DMS53 treated with DMSO at 0.1 percent for 48 hours (cell line): Measurements from ENCODE around the gene SPATS2.

Experiments
- DNase-seq: peaks from one replicate; lab custom pipeline; 2025; ENCODE audit not compliant: unreplicated experiment; lab: John Stamatoyannopoulos, UW

The SPATS2 gene

DNA sequence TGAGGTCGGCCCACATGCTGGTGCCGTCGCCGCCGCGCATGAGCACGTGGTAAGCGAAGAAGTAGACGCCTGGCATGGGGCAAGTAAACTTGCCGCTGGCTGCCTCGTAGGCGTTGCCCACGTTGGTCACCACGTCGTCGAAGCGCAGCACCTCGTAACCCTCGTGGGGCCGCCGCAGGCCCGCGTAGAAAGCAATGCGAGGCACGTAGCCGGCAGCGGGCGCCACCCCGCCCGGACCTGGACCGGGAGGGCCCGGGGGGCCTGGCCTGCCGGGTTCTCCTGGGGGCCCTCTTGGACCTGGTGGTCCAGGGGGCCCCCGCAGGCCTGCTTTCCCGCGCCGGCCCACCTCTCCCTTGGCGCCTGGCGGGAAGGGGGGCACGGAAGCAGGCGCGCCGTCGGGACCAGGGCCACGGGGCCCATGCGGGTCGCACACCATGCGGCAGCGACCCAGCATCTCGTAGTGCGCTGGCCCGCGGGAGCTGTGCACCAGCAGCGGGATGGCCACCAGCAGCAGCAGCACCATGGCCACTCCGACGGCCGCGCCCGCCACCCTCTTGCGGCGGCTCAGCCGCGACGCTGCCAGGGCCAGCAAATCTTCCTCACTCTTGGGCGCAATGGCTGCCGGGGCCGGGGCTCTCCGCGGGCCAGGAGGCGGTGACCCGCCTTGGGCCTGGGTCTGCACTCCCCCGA, 31.2 kb upstream of the SPATS2 start:
- no peak for DNase-seq

DNA sequence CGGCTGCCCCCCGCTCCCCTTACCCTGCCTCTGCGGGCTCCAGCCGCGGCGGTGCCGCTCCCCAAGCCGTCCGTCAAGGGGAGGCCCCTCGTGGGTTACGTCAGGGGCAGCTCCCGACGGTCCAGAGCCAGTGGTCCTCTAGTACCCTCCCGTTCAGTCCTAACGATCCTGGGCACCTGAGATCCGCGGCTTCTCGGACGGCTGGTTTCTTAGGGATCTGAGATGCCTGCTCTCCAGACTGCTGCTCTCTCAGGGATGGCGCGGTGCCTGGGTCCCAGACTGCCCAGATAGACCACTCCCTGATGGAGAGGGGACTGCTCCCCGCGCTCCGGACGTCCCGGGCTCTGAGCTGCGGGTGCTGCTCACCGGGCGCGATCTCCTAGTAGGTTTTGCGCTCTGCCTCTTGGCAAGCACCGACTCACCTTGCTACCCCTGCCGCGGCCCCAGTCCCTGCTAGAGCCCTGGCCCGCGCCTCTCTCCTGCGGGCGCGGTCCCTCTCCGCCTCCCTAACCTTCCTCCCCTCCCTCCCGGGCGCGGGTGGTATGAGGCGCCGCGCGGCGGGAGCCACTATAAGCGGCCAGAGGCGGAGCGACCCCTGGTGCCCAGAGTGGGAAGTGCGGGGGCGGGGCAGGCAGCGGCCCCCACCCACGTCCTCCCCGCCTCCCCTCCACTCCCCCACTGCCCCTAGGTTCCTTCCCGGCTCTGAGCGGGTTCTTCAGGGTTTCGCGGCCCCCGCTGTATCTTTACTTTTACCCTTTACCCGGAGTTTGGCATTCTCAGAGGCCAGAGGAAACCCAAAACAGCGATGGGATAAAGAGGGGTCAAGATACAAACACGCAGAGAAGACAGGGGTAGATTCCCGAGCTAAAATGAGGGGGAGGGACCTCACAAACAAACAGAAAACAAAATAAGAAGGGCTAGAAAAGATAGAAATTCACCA, 30.3 kb upstream of the SPATS2 start, which contains the start of gene C1QL4:
Gene C1QL4, minus strand, starts transcription at position 544 of the 940 bp plus-strand sequence. CDS start 711 bp downstream, outside the sequence.
- peak; percentile 45 for DNase-seq

DNA sequence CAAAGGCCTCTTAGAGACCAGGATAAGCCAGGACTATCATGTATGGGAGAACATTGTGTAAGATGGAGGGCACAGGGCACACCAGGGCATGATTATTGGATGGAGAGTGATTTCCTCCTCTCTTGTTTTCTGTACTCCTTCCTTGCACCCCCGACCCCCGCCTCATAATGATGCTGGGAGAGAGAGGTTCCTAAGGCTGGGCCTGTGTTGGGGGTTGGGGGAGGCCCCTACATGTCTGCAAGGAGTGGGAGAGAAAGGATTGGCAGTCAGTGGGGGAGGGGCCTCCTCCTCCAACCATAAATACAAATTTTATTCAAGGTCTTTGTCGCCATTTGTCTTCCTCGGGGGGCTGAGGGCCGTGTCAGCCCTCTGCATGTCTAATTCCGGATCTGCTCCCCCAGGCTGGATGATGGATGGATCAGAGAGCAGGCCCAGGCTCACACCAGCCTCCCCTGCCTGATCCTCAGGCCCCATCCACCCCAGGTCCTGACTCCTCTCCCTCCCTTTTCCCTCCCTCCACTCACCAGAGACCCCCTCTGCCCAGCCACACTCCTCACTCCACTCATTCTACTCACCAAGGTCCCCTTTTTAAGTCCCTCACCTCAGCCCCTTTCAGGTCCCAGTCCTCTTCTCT, 28.3 kb upstream of the SPATS2 start:
- DNase-seq = no peak

DNA sequence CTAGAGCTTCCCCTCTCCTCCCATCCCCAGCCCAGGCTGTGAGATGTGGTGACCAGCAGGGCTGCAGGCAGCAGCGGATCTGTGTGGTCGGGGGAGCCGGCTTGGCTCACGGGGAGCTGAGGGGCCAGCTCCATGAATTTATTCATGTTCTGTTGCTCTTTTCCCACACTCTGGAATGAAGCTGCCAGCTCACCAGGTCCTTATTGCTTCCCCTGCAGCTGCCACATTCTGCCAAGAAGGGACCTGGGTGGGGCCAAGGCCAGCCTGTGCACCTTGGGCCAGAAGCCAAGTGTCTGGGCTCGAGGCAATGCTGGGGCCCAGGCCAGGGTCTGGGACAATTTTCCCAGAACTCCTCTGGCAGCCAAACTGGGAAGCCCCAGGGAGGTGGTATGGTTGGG, 27.8 kb upstream of the SPATS2 start:
- DNase-seq = no peak

DNA sequence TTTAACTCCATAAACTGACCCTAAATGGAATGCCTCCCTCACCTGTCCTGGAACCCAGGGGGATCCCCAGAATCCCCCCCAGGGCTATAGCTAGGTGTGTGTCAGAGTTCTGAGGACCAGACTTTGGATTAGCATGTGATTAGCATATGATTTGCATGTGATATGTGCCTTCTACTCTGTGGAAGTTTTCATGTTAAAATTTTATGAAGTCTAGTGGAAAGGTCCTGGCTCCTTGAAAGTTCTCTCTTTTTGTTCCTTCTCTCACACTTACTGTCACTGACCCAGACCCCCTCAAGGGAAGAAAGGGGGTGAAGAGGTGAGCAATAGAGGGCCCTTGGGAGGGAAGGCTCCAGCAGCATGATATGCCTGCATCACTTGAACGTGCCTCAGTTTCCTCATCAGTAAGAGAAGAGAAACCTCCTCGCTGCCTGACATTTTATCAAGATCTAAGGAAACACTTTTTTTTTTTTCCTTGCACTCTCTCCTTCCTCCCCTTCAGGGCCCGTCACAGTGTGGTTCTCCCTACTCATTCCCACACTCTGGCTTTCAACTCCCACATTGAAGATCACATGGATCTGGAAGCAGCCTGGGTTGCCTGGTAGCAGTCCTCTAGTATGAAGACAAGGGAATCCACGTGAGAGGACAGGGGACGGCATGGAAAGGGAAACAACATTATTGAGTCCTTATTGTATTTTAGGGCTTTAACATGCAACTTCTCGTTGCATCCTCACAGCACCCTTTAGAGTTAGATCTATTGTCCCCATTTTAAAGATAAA, 27.0 kb upstream of the SPATS2 start:
- no peak for DNase-seq

- DNase-seq = no peak
These were observed 26.1 kb upstream of the SPATS2 start for GRCh38 chr12:49340971-49341776.

DNA sequence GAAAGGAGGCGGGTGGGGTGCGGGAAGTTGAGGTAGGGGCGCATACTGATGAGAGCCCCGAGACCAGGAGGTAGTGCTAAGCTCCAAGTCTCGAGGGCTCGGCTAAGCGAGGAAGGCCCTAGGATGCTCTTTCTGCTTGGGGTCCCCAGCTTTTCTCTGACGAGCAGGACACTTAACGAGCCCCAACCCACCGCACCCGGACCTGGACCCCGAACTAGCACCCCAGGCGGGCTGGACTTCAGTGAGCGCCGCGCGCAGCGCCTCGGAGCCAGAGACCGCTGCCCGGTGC, 25.5 kb upstream of the SPATS2 start:
- DNase-seq = no peak

- peak; percentile 83 for DNase-seq
These were observed 25.0 kb upstream of the SPATS2 start for GRCh38 chr12:49342066-49342913.

DNA sequence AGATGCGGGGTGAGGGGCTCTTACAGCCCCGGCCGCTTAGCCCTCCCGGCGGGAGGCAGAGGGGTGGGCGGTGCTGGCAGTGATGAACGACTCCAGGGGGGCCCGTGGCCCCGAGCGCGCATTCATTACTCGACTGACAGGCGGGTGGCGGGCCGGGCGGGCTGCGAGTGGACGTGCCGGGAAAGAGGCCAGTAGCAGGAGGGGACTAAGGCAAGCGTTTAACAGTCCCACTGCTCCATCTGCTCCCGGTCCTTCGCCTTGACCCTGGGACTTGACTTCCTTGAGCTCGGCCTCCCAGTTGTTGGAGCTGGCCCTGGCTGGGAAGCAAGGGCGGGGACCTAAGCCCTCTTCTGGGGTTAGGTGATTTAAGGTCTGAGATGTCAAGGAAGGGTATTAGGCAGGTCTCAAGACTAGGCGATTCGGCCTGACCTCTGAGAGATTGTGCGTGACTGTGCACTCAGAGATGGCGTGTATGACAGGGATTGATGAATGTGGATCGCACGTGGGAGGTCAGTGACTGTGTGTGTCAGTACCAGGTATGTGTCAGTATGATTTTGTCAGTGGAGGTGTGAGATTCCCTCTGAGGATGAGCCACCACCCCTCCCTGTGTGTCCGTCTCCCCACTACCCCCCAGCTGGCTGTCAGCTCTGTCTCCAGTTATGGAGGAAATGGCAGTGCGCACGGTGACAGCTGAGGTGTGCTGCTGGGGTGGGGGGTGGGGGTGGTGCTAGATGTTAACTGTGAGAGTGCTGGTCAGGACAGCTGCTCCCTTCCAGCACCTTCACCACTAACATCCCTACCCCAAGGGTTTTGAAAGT, 24.1 kb upstream of the SPATS2 start:
- DNase-seq = peak; percentile 42

GRCh38 chr12:49344486-49345050, 22.7 kb upstream of the SPATS2 start:
- no peak for DNase-seq

- DNase-seq = no peak
These were observed 22.0 kb upstream of the SPATS2 start for GRCh38 chr12:49345051-49345824.

- DNase-seq = no peak
These were observed 21.2 kb upstream of the SPATS2 start for GRCh38 chr12:49345825-49346658.

DNA sequence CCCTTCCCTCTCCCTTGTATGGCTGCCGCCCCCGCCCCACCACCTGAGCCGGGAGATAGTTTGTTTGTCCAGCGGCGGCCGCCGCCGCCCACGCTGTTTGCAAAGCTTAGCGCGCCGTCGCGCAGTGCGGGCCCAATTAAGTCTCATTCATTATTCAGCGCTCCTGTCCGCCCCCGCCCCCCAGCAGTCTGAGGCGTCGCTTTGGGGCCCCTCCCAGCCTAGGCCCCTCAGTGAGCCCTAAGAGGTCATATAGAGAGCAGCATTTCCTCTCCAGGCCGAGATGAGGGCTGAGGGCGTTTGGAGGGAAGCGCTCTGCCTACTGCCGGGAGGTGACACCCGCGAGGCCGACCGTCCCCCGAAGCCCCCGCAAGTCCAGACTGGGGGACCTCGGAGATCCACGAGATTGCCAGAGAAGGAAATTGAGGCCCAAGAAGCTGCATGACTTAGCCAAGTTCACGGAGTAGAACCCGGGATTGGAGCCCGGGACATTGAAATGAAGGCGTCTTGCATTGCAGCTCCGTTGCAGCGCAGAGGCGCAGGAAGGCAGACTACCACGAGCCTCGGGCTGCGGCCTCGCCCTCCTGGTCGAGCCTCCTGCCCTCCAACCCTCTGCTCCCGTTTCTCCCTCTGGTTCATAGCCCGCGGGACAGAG, 20.5 kb upstream of the SPATS2 start, which contains the start of gene DNAJC22:
Gene DNAJC22, plus strand, starts transcription at position 230 of the 652 bp plus-strand sequence. CDS start 1,985 bp downstream, outside the sequence.
- DNase-seq = peak; percentile 67

DNA sequence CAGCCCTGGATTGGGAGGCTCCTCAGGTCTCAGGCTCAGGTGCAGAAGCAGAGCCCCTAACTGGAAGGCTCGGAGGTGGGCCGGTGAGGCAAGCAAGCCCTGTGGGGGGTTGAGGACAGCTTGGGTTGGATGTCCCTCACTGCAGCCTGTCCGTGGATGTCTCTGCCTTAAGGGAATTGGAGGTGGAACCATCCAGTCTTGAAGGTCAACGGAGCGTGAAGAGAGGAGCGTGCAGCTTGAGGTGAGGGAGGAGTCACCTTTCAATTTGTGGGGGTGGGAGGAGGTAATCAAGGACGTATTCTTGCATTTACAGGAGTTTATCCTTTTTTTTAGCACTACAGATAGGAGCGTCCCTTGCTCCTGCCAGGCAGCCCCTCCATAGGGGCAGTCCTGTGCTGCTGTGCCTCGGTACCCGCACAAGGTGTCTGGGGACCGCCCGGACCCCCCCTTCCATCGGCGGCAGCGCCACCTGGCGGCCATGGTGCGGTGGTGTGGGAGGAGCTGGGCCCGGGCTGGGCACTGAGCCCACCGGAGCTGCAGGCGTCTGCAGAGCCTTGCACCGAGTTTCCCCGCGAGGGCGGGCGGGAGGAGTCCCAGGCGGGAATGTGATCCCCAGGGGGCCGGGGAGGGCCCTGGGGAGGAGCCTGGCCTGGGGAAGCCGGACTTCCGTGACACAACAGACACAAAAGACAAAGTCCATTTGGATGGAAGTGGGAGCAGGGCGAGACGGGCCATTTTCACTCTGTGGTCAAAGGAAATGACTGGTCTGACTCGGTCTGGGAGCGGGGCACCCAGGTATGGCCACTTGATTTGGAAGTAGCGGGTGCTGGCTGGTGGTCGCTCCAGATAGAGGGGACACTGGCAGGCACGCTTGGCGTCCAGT, 19.7 kb upstream of the SPATS2 start:
- DNase-seq = peak; percentile 67

GRCh38 chr12:49348781-49349180, 18.5 kb upstream of the SPATS2 start:
- no peak for DNase-seq
